ENCODE data around the gene SGCD.

SGCD gene

DNA sequence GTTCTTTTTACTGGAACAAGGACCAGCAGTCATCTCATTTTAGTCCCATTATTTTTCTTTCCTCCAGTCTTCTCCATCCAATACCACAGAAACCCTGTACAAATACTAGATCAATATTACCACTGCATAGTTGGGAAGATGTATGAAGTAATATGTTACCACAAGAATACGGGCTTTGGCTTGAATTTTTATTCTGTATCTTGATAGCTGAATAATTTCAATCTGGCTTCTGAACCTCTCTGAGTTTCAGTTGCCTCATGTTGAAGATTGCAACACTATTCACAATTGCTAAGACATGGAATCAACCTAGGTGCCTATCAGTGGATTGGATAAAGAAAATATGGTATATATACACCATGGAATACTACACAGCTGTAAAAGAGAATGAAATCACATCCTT lies 82.9 kb downstream of the SGCD start (continued):
- TF ChIP-seq, protein P1, sequence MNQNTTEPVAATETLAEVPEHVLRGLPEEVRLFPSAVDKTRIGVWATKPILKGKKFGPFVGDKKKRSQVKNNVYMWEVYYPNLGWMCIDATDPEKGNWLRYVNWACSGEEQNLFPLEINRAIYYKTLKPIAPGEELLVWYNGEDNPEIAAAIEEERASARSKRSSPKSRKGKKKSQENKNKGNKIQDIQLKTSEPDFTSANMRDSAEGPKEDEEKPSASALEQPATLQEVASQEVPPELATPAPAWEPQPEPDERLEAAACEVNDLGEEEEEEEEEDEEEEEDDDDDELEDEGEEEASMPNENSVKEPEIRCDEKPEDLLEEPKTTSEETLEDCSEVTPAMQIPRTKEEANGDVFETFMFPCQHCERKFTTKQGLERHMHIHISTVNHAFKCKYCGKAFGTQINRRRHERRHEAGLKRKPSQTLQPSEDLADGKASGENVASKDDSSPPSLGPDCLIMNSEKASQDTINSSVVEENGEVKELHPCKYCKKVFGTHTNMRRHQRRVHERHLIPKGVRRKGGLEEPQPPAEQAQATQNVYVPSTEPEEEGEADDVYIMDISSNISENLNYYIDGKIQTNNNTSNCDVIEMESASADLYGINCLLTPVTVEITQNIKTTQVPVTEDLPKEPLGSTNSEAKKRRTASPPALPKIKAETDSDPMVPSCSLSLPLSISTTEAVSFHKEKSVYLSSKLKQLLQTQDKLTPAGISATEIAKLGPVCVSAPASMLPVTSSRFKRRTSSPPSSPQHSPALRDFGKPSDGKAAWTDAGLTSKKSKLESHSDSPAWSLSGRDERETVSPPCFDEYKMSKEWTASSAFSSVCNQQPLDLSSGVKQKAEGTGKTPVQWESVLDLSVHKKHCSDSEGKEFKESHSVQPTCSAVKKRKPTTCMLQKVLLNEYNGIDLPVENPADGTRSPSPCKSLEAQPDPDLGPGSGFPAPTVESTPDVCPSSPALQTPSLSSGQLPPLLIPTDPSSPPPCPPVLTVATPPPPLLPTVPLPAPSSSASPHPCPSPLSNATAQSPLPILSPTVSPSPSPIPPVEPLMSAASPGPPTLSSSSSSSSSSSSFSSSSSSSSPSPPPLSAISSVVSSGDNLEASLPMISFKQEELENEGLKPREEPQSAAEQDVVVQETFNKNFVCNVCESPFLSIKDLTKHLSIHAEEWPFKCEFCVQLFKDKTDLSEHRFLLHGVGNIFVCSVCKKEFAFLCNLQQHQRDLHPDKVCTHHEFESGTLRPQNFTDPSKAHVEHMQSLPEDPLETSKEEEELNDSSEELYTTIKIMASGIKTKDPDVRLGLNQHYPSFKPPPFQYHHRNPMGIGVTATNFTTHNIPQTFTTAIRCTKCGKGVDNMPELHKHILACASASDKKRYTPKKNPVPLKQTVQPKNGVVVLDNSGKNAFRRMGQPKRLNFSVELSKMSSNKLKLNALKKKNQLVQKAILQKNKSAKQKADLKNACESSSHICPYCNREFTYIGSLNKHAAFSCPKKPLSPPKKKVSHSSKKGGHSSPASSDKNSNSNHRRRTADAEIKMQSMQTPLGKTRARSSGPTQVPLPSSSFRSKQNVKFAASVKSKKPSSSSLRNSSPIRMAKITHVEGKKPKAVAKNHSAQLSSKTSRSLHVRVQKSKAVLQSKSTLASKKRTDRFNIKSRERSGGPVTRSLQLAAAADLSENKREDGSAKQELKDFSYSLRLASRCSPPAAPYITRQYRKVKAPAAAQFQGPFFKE (tag by site-specific recombination; IDR thresholded peaks at IDR 0.05; ENCODE audit: borderline replicate concordance): no peak

DNA sequence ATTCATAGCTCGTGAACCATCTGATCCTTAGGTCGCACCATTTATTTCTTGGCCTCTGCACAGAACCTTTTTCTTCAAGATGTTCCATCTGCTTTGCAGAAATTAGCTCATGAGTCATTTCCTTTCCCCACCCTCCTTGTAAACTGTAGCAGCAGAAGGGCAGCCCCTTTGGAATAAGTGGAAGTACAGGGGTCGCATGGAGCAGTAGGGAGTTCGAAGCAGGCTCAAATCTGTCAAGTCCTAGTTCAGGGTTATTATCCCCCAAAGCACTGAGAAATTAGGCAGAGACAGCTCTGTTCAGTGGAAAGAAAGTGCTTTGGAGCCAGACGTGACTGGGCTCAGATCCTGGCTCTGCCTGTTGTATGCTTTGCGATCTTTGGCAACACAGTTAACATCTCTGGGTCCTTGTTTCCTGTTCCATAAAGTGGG lies 84.2 kb downstream of the SGCD start:
- TF ChIP-seq ZNF501 (tag by site-specific recombination; IDR thresholded peaks at IDR 0.05) (no peak), ZNF175 (tag by site-specific recombination; IDR thresholded peaks at IDR 0.05) (no peak), ZNF621 (tag by site-specific recombination; IDR thresholded peaks at IDR 0.05) (no peak), ZNF530 (tag by site-specific recombination; IDR thresholded peaks at IDR 0.05; ENCODE audit: low read depth) (no peak), HOXD13 (CRISPR knock-in tag; IDR thresholded peaks at IDR 0.05; ENCODE audit: borderline replicate concordance) (no peak), ZNF292 (tag by site-specific recombination; IDR thresholded peaks at IDR 0.05; ENCODE audit: borderline replicate concordance, low read depth) (no peak), ZNF529 (tag by site-specific recombination; IDR thresholded peaks at IDR 0.05; ENCODE audit: insufficient replicate concordance) (no peak), ZFHX2 (tag by site-specific recombination; conservative IDR thresholded peaks at IDR 0.05) (no peak), ZNF391 (tag by site-specific recombination; IDR thresholded peaks at IDR 0.05; ENCODE audit: borderline replicate concordance, low read depth) (no peak), ZNF600 (tag by site-specific recombination; IDR thresholded peaks at IDR 0.05) (no peak), ZFP41 (tag by site-specific recombination; IDR thresholded peaks at IDR 0.05; ENCODE audit: borderline replicate concordance) (no peak)
- TF ChIP-seq, protein P2, sequence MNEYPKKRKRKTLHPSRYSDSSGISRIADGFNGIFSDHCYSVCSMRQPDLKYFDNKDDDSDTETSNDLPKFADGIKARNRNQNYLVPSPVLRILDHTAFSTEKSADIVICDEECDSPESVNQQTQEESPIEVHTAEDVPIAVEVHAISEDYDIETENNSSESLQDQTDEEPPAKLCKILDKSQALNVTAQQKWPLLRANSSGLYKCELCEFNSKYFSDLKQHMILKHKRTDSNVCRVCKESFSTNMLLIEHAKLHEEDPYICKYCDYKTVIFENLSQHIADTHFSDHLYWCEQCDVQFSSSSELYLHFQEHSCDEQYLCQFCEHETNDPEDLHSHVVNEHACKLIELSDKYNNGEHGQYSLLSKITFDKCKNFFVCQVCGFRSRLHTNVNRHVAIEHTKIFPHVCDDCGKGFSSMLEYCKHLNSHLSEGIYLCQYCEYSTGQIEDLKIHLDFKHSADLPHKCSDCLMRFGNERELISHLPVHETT (tag by site-specific recombination; IDR thresholded peaks at IDR 0.05): no peak
- TF ChIP-seq, protein P3, sequence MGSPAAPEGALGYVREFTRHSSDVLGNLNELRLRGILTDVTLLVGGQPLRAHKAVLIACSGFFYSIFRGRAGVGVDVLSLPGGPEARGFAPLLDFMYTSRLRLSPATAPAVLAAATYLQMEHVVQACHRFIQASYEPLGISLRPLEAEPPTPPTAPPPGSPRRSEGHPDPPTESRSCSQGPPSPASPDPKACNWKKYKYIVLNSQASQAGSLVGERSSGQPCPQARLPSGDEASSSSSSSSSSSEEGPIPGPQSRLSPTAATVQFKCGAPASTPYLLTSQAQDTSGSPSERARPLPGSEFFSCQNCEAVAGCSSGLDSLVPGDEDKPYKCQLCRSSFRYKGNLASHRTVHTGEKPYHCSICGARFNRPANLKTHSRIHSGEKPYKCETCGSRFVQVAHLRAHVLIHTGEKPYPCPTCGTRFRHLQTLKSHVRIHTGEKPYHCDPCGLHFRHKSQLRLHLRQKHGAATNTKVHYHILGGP (tag by site-specific recombination; IDR thresholded peaks at IDR 0.05): no peak
- TF ChIP-seq, protein P4, sequence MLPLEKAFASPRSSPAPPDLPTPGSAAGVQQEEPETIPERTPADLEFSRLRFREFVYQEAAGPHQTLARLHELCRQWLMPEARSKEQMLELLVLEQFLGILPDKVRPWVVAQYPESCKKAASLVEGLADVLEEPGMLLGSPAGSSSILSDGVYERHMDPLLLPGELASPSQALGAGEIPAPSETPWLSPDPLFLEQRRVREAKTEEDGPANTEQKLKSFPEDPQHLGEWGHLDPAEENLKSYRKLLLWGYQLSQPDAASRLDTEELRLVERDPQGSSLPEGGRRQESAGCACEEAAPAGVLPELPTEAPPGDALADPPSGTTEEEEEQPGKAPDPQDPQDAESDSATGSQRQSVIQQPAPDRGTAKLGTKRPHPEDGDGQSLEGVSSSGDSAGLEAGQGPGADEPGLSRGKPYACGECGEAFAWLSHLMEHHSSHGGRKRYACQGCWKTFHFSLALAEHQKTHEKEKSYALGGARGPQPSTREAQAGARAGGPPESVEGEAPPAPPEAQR (tag by site-specific recombination; IDR thresholded peaks at IDR 0.05): no peak
- TF ChIP-seq, protein P5, sequence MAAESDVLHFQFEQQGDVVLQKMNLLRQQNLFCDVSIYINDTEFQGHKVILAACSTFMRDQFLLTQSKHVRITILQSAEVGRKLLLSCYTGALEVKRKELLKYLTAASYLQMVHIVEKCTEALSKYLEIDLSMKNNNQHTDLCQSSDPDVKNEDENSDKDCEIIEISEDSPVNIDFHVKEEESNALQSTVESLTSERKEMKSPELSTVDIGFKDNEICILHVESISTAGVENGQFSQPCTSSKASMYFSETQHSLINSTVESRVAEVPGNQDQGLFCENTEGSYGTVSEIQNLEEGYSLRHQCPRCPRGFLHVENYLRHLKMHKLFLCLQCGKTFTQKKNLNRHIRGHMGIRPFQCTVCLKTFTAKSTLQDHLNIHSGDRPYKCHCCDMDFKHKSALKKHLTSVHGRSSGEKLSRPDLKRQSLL (tag by site-specific recombination; IDR thresholded peaks at IDR 0.05): no peak
- Histone ChIP-seq H3K27ac (ENCODE audit: extremely low read depth, low read depth, low read length) (no peak overlapping the region), H3K4me1 (ENCODE audit: control insufficient read depth, insufficient read depth, low read length) (no peaks in the 10 kb centered on the region), H3K4me3 (ENCODE audit: low read depth, low read length) (no peak overlapping the region), H3K9me3 (ENCODE audit: control insufficient read depth, insufficient read depth, low read depth, low read length) (no peaks in the 10 kb centered on the region), H3K36me3 (ENCODE audit: control insufficient read depth in 2 of 2, insufficient read depth in 1 of 2, low read length in 2 of 2) (no peaks in the 10 kb centered on the region)
- CTCF ChIA-PET: no interaction called here
- POLR2A ChIA-PET: no interaction called here

Measured in HEK293 (cell line).